Karpas-422 (cell line): ENCODE data around the gene KLF16. TPM values are rescaled to one million over a fixed set of nuclear protein-coding genes. Genes with fewer than 3 reads are reported as not detected.
A peak's percentile ranks its signal among the peaks of the same experiment; 100 is the strongest.

Experiments
- DNase-seq: peaks from one replicate; pipeline ENCODE4 v3.0.0-alpha.2; 2015
- H2AFZ ChIP-seq: fragments of 200-600 bp; sonication (generic); 2 replicates; pipeline ENCODE4 v1.6.1; 2014; ENCODE audit warnings: antibody characterized with exemption, low read length, mixed read lengths
- H3K27ac ChIP-seq: fragments of 200-600 bp; sonication (generic); 2 replicates; pipeline ENCODE4 v1.5.1; 2014; ENCODE audit warnings: mild to moderate bottlenecking, low read length, moderate library complexity
- H3K27me3 ChIP-seq: fragments of 200-600 bp; sonication (generic); 2 replicates; pipeline ENCODE4 v1.6.1; 2014; ENCODE audit warnings: low read length, mixed read lengths
- H3K36me3 ChIP-seq: fragments of 200-600 bp; sonication (generic); 2 replicates; pipeline ENCODE4 v1.6.1; 2014; ENCODE audit warnings: low read length, mixed read lengths; ENCODE audit not compliant: insufficient read depth
- H3K4me1 ChIP-seq: fragments of 200-600 bp; sonication (generic); 2 replicates; pipeline ENCODE4 v1.6.1; 2014; ENCODE audit warnings: mild to moderate bottlenecking, low read length, mixed read lengths
- H3K4me2 ChIP-seq: fragments of 200-600 bp; sonication (generic); 2 replicates; pipeline ENCODE4 v1.6.1; 2014; ENCODE audit warnings: low read length, low read depth, mild to moderate bottlenecking; ENCODE audit not compliant: poor library complexity, severe bottlenecking
- H3K4me3 ChIP-seq: fragments of 200-600 bp; sonication (generic); 2 replicates; pipeline ENCODE4 v1.5.1; 2014; ENCODE audit warnings: mild to moderate bottlenecking, antibody characterized with exemption, low read length, mixed read lengths
- H3K79me2 ChIP-seq: fragments of 200-600 bp; sonication (generic); 2 replicates; pipeline ENCODE4 v1.6.1; 2014; ENCODE audit warnings: mild to moderate bottlenecking, low read length, mixed read lengths
- H3K9ac ChIP-seq: fragments of 200-600 bp; sonication (generic); 2 replicates; pipeline ENCODE4 v1.6.0; 2014; ENCODE audit warnings: low read length
- H3K9me2 ChIP-seq: fragments of 200-600 bp; sonication (generic), shearing (Covaris generic); replicated peaks from 2 replicates; pipeline ENCODE4 v1.6.0; 2014; ENCODE audit warnings: mild to moderate bottlenecking, low read length, moderate library complexity; ENCODE audit not compliant: insufficient read depth
- H3K9me3 ChIP-seq: fragments of 300-700, 200-600 bp; sonication (generic); 2 replicates; pipeline ENCODE4 v1.6.1; 2014; ENCODE audit warnings: low read length, mixed read lengths
- H4K20me1 ChIP-seq: fragments of 200-600 bp; sonication (generic); 2 replicates; pipeline ENCODE4 v1.6.1; 2014; ENCODE audit warnings: mild to moderate bottlenecking, antibody characterized with exemption, low read length, low read depth; ENCODE audit not compliant: insufficient read depth
- total RNA-seq: library from RNA; depleted of rRNA; stranded (reverse); fragments of >200 nt; shearing (Covaris generic); gene quantifications from 2 replicates; pipeline ENCODE4 v1.2.3, GENCODE V29; 2014; ENCODE audit warnings: low replicate concordance

Gene KLF16
- total RNA-seq, 1 experiment from 2014 or later = 13.2 TPM

GRCh38 chr19:1843116-1843515 lies 20.3 kb downstream of the KLF16 start:
- Histone ChIP-seq H4K20me1 (peaks cover 79% of the 10 kb centered on the region), H2AFZ (no peak overlapping the region), H3K79me2 (peaks cover 95% of the 10 kb centered on the region), H3K4me2 (no peak overlapping the region), H3K9me3 (no peaks in the 10 kb centered on the region), H3K36me3 (0 out of 2 replicates have a peak, but pooled peaks cover 3% of the 10 kb centered on the region), H3K9me2 (no peaks in the 10 kb centered on the region), H3K27me3 (no peaks in the 10 kb centered on the region), H3K27ac (no peak overlapping the region), H3K4me3 (no peak overlapping the region), H3K4me1 (peaks cover 15% of the 10 kb centered on the region), H3K9ac (no peak overlapping the region)
- no peak for DNase-seq

- Histone ChIP-seq H3K36me3 (0 out of 2 replicates have a peak, but pooled peaks cover 3% of the 10 kb centered on the region), H3K9me2 (no peaks in the 10 kb centered on the region), H4K20me1 (peaks cover 79% of the 10 kb centered on the region), H3K4me1 (peaks cover 3% of the 10 kb centered on the region), H3K79me2 (peaks cover 94% of the 10 kb centered on the region), H3K4me3 (no peak overlapping the region), H3K27ac (no peak overlapping the region), H3K4me2 (no peak overlapping the region), H2AFZ (no peak overlapping the region), H3K9ac (no peak overlapping the region), H3K27me3 (no peaks in the 10 kb centered on the region), H3K9me3 (no peaks in the 10 kb centered on the region)
- DNase-seq = no peak
These were observed 22.0 kb downstream of the KLF16 start for GRCh38 chr19:1841209-1841924.

DNA sequence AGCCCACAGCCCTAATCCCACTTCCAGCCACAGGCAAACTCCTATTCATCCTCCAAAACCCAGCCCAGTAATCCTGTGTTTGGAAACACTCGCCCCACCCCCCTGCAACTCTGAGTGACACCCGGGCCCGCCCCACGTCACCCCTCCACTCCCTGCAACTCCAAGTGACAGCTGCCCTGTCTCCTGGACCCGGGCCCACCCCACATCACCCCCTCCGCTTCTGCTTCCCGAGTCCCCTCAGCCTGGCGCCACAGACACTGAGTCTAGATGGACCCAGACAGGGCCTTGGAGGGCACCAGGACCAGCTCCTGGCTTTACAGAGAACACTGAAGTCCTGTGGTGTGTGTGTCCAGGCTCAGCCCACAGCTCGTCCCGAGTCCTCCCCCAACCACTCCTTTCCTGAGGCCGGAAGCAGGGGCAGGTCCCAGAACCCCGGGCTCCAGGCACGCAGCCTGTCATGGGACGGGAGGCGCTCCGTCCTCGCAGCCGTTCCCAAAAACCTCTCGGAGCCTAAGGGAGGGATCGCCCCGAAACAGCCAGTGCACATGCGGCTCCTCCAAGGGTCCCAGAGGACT lies 22.8 kb downstream of the KLF16 start:
- H3K9me2 ChIP-seq = no peaks in the 10 kb centered on the region
- no peaks in the 10 kb centered on the region for H3K9me3 ChIP-seq
- H3K4me1 ChIP-seq = no peaks in the 10 kb centered on the region
- no peak overlapping the region for H3K27ac ChIP-seq
- no peak overlapping the region for H3K4me3 ChIP-seq
- H2AFZ ChIP-seq = no peak overlapping the region
- H3K9ac ChIP-seq = no peak overlapping the region
- no peaks in the 10 kb centered on the region for H3K36me3 ChIP-seq
- no peak for DNase-seq
- H3K27me3 ChIP-seq = no peaks in the 10 kb centered on the region
- peaks cover 94% of the 10 kb centered on the region for H3K79me2 ChIP-seq
- H3K4me2 ChIP-seq = no peak overlapping the region
- H4K20me1 ChIP-seq = peaks cover 79% of the 10 kb centered on the region

- Histone ChIP-seq H2AFZ (no peak overlapping the region), H3K4me3 (no peak overlapping the region), H3K9me3 (no peaks in the 10 kb centered on the region), H3K79me2 (peaks cover 94% of the 10 kb centered on the region), H3K9ac (no peak overlapping the region), H3K9me2 (no peaks in the 10 kb centered on the region), H4K20me1 (peaks cover 78% of the 10 kb centered on the region), H3K4me1 (no peaks in the 10 kb centered on the region), H3K27ac (no peak overlapping the region), H3K36me3 (no peaks in the 10 kb centered on the region), H3K27me3 (no peaks in the 10 kb centered on the region), H3K4me2 (no peak overlapping the region)
- no peak for DNase-seq
These were observed 23.5 kb downstream of the KLF16 start for GRCh38 chr19:1839658-1840540.

GRCh38 chr19:1837625-1838105 lies 25.7 kb downstream of the KLF16 start:
- H3K4me1 ChIP-seq = no peaks in the 10 kb centered on the region
- peaks cover 92% of the 10 kb centered on the region for H3K79me2 ChIP-seq

GRCh38 chr19:1837222-1837565 lies 26.2 kb downstream of the KLF16 start:
- no peaks in the 10 kb centered on the region for H3K4me1 ChIP-seq
- no peaks in the 10 kb centered on the region for H3K9me3 ChIP-seq
- H2AFZ ChIP-seq = no peak overlapping the region
- H3K4me3 ChIP-seq = no peak overlapping the region
- H3K27ac ChIP-seq = no peak overlapping the region
- H3K4me2 ChIP-seq = no peak overlapping the region
- peaks cover 74% of the 10 kb centered on the region for H4K20me1 ChIP-seq
- DNase-seq = no peak
- no peaks in the 10 kb centered on the region for H3K9me2 ChIP-seq
- H3K79me2 ChIP-seq = peaks cover 89% of the 10 kb centered on the region
- H3K9ac ChIP-seq = no peak overlapping the region
- no peaks in the 10 kb centered on the region for H3K36me3 ChIP-seq
- no peaks in the 10 kb centered on the region for H3K27me3 ChIP-seq

More at GRCh38 chr19:1837625-1838105, 25.7 kb downstream of the KLF16 start:
- peaks cover 77% of the 10 kb centered on the region for H4K20me1 ChIP-seq
- H3K4me2 ChIP-seq = no peak overlapping the region
- no peak overlapping the region for H3K4me3 ChIP-seq
- H3K27ac ChIP-seq = no peak overlapping the region
- no peaks in the 10 kb centered on the region for H3K9me2 ChIP-seq
- H3K27me3 ChIP-seq = no peaks in the 10 kb centered on the region
- no peak overlapping the region for H2AFZ ChIP-seq
- H3K9ac ChIP-seq = no peak overlapping the region
- no peaks in the 10 kb centered on the region for H3K36me3 ChIP-seq
- H3K9me3 ChIP-seq = no peaks in the 10 kb centered on the region
- peak; percentile 91 for DNase-seq

DNA sequence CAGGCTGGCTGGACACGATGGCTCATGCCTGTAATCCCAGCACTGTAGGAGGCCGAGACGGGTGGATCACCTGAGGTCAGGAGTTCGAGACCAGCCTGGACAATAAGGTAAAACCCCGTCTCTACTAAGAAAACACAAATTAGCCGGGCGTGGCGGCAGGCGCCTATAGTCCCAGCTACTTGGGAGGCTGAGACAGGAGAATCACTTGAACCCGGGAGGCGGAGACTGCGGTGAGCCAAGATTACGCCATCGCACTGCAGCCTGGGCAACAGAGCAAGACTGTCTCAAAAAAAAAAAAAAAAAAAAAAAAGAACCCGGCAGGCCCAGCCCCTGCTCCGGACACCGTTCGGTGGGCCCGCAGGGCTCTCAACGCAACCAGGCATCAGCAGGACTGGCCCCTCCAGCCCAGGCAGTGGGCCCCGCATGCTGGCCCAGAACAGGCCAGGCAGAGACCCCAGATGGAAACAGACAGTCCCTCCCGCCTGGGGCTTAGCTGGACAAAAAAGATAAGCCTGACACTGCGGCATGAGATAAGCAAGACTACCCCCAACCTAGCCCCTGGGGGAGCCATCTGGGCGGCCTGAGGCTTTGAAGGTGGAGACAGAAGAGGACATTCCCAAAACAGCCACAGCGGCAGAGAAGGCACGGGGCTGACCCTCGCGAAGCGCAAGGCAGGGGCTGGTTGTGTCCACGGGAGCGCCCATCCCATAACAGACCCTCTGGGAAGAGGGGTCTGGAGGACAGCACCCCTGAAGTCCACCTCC lies 26.7 kb downstream of the KLF16 start:
- H2AFZ ChIP-seq = no peak overlapping the region
- H3K4me1 ChIP-seq = no peaks in the 10 kb centered on the region
- DNase-seq = no peak
- H3K27ac ChIP-seq = no peak overlapping the region
- H3K36me3 ChIP-seq = no peaks in the 10 kb centered on the region
- H4K20me1 ChIP-seq = peaks cover 71% of the 10 kb centered on the region
- no peak overlapping the region for H3K9ac ChIP-seq
- no peaks in the 10 kb centered on the region for H3K9me2 ChIP-seq
- H3K4me2 ChIP-seq = no peak overlapping the region
- no peaks in the 10 kb centered on the region for H3K27me3 ChIP-seq
- no peak overlapping the region for H3K4me3 ChIP-seq
- no peaks in the 10 kb centered on the region for H3K9me3 ChIP-seq
- H3K79me2 ChIP-seq = peaks cover 87% of the 10 kb centered on the region
